ENCODE results near the gene AOX1. TPM values are rescaled to one million over a fixed set of nuclear protein-coding genes. Genes with fewer than 3 reads are reported as not detected.

AOX1 gene
- total RNA-seq, 4 donors from 2014 or later = 18.3 to 67.5 (median 18.8) TPM

- H3K4me3 ChIP-seq (ENCODE audit: low read depth, poor library complexity, severe bottlenecking) = no peak overlapping the region
- 71 to 79% methylated on average over 6 of the region's 6 CpGs for WGBS, 2 donors
- TF ChIP-seq CTCF (IDR thresholded peaks at IDR 0.05) = no peak
- TF ChIP-seq POLR2A (IDR thresholded peaks at IDR 0.05) = no peak
- intact Hi-C loops (cut with DNase I; ENCODE audit: low total_unique reads) = no loop called here
- no peak for DNase-seq (ENCODE audit: low spot score in 2 of 2)
Observed at GRCh38 chr2:200695601-200696000, 109.8 kb downstream of the AOX1 start.

GRCh38 chr2:200698217-200698616, 112.4 kb downstream of the AOX1 start:
- 47 to 58% methylated on average over 2 of the region's 2 CpGs for WGBS, 2 donors
- no peak for DNase-seq (ENCODE audit: low spot score in 2 of 2)
- H3K4me3 ChIP-seq (ENCODE audit: low read depth, poor library complexity, severe bottlenecking) = no peak overlapping the region
- TF ChIP-seq POLR2A (IDR thresholded peaks at IDR 0.05) = no peak
- TF ChIP-seq CTCF (IDR thresholded peaks at IDR 0.05) = no peak
- intact Hi-C loops (cut with DNase I; ENCODE audit: low total_unique reads) = no loop called here

GRCh38 chr2:200699310-200699709, 113.5 kb downstream of the AOX1 start:
- no peak overlapping the region for H3K4me3 ChIP-seq (ENCODE audit: low read depth, poor library complexity, severe bottlenecking)
- 0 to 93% methylated on average over 1 of the region's 1 CpG for WGBS, 2 donors
- DNase-seq (ENCODE audit: low spot score in 2 of 2) = no peak
- TF ChIP-seq CTCF (IDR thresholded peaks at IDR 0.05) = no peak
- no peak for TF ChIP-seq POLR2A (IDR thresholded peaks at IDR 0.05)
- intact Hi-C loops (cut with DNase I; ENCODE audit: low total_unique reads) = no loop called here

- TF ChIP-seq POLR2A (IDR thresholded peaks at IDR 0.05) (no peak), CTCF (IDR thresholded peaks at IDR 0.05) (no peak)
- no peak for DNase-seq (ENCODE audit: low spot score in 2 of 2)
- WGBS, 2 donors = 43 to 45% methylated on average over 2 of the region's 2 CpGs
- intact Hi-C loops (cut with DNase I; ENCODE audit: low total_unique reads) = no loop called here
- H3K4me3 ChIP-seq (ENCODE audit: low read depth, poor library complexity, severe bottlenecking) = no peak overlapping the region
Observed at GRCh38 chr2:200700856-200701255, 115.0 kb downstream of the AOX1 start.

- no peak for DNase-seq (ENCODE audit: low spot score in 2 of 2)
- WGBS, 2 donors = 77 to 86% methylated on average over 1 of the region's 1 CpG
- intact Hi-C loops (cut with DNase I; ENCODE audit: low total_unique reads) = no loop called here
- H3K4me3 ChIP-seq (ENCODE audit: low read depth, poor library complexity, severe bottlenecking) = no peak overlapping the region
- no peak for TF ChIP-seq CTCF (IDR thresholded peaks at IDR 0.05)
- TF ChIP-seq POLR2A (IDR thresholded peaks at IDR 0.05) = no peak
Observed at GRCh38 chr2:200702044-200702443, 116.2 kb downstream of the AOX1 start.

GRCh38 chr2:200702646-200703118, 116.9 kb downstream of the AOX1 start:
- WGBS, 2 donors = 82% methylated on average over 4 of the region's 4 CpGs
- H3K4me3 ChIP-seq (ENCODE audit: low read depth, poor library complexity, severe bottlenecking) = no peak overlapping the region
- DNase-seq (ENCODE audit: low spot score in 2 of 2) = no peak
- intact Hi-C loops (cut with DNase I; ENCODE audit: low total_unique reads) = no loop called here
- TF ChIP-seq POLR2A (IDR thresholded peaks at IDR 0.05) (no peak), CTCF (IDR thresholded peaks at IDR 0.05) (no peak)

Data from lower leg skin (tissue), 4 donors.